ENCODE measurements around the gene FAM163A.
A peak's percentile ranks its signal among the peaks of the same experiment; 100 is the strongest.

Gene FAM163A

DNA sequence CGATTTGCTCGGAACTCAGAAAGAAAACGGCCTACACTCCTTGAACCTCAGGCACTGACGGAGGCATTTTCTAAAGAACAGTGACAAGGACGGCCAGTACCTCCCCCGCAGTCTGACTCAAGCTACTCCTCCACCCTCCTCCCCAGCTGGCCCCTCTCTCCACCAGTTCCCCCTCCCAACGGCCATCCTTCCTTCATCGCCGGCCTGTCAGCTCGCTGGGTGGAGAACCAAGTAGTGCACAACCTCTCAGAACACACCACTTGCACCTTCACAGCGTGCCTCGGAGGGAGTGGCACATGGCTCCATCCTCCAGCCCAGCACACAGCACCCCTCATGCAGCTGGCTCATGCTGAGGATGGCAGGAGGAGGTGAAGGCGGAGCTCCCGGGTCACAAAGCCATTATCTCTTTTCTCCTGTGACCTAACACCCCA is 75.7 kb downstream of the FAM163A start:
- Mint-ChIP-seq H3K27me3 (peaks cover 41% of the 10 kb centered on the region), H3K9me3 (no peaks in the 10 kb centered on the region), H3K36me3 (no peaks in the 10 kb centered on the region), H3K4me3 (no peak overlapping the region), H3K4me1 (peaks cover 21% of the 10 kb centered on the region), H3K27ac (no peak overlapping the region)
- no peak for DNase-seq
- CTCF ChIA-PET, result interaction anchor here (1.1 to 14.8 kb wide), 3 partner anchors 9 to 112 kb away, joined by 4 to 565 read pairs (median 14); no protein-coding TSS in a partner anchor

DNA sequence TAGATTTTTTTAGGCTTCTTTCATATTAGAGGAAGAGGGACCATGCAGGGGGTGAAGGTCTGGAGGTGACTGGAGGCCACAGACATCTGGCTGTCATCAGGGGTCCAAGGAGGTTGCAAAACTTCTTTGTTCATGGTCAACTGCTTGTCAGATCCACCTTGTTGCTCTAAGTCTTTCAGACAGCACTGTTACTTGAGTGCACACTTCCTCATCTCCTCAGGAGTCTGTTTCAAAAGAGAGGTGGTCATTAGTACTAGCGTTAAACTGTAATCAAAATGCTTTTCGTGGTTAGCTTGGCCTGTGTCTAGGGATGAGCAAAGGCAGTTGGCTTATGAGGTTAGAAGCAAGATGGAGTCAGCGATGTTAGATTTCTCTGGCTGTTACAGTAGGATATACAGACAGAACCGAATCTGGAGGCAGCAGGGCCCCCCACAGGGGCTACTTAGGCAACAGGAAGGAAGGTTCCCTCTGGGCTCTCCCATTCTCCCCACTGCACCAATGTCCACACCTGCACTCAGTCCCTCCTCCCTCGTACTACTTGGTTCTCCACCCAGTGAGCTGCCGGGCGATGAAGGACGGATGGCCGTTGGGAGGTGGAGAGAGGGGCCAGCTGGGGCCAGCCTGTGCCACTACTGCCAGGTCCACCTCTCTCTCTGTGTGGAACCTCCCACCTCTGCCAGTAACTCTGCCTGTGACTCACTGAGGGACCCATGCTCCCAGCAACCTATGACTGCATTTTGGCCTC is 77.3 kb downstream of the FAM163A start:
- CTCF ChIA-PET, result interaction anchor here (0.9 to 4.3 kb wide), 4 partner anchors 9 to 114 kb away, joined by 3 to 27 read pairs (median 9); no protein-coding TSS in a partner anchor
- H3K4me3 Mint-ChIP-seq, result no peak overlapping the region
- no peaks in the 10 kb centered on the region for H3K9me3 Mint-ChIP-seq
- no peak overlapping the region for H3K27ac Mint-ChIP-seq
- no peak for DNase-seq
- no peaks in the 10 kb centered on the region for H3K36me3 Mint-ChIP-seq
- H3K27me3 Mint-ChIP-seq, result peaks cover 41% of the 10 kb centered on the region
- peaks cover 7% of the 10 kb centered on the region for H3K4me1 Mint-ChIP-seq

DNA sequence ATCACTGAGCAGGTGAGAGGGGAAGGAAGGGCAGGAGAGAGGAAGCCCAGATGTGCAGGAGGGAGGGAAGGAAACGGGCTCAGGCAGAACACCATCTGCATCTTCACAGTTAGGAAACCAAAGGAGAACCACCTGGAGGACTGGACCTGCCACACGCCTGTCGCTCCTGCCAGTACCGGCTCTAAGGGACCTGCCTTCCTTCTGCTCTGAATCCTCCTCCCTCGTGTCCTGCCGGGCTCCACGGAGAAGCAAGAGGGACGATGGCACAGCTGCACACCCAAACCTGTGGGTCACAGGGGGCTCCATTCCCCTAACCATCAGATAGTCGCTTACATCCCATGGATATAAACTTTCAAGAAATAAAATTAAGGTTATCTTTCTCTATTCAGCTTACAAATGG is 78.4 kb downstream of the FAM163A start:
- Mint-ChIP-seq H3K27me3 (peaks cover 40% of the 10 kb centered on the region), H3K4me1 (no peaks in the 10 kb centered on the region), H3K27ac (no peak overlapping the region), H3K9me3 (no peaks in the 10 kb centered on the region), H3K4me3 (no peak overlapping the region), H3K36me3 (no peaks in the 10 kb centered on the region)
- no peak for DNase-seq
- CTCF ChIA-PET, result interaction anchor here (4.3 kb wide), 1 partner anchor 10 kb away, joined by 27 read pairs; no protein-coding TSS in a partner anchor

- Mint-ChIP-seq H3K9me3 (no peaks in the 10 kb centered on the region), H3K4me3 (no peak overlapping the region), H3K4me1 (no peaks in the 10 kb centered on the region), H3K27ac (no peak overlapping the region), H3K27me3 (peaks cover 34% of the 10 kb centered on the region), H3K36me3 (no peaks in the 10 kb centered on the region)
- CTCF ChIA-PET, result interaction anchor here (1.1 to 4.3 kb wide), 3 partner anchors 8 to 116 kb away, joined by 3 to 27 read pairs (median 12); no protein-coding TSS in a partner anchor
- no peak for DNase-seq
These were observed 79.0 kb downstream of the FAM163A start for GRCh38 chr1:179822065-179822464.

GRCh38 chr1:179823693-179824092 is 80.6 kb downstream of the FAM163A start:
- Mint-ChIP-seq H3K9me3 (no peaks in the 10 kb centered on the region), H3K36me3 (no peaks in the 10 kb centered on the region), H3K27me3 (peaks cover 33% of the 10 kb centered on the region), H3K27ac (no peak overlapping the region), H3K4me3 (no peak overlapping the region), H3K4me1 (no peaks in the 10 kb centered on the region)
- DNase-seq, result no peak
- CTCF ChIA-PET, result interaction anchor here (2.2 to 4.3 kb wide), 2 partner anchors 9 to 13 kb away, joined by 12 to 27 read pairs; no protein-coding TSS in a partner anchor

GRCh38 chr1:179824265-179824664 is 81.2 kb downstream of the FAM163A start:
- H3K4me3 Mint-ChIP-seq, result no peak overlapping the region
- H3K27me3 Mint-ChIP-seq, result peaks cover 32% of the 10 kb centered on the region
- no peaks in the 10 kb centered on the region for H3K4me1 Mint-ChIP-seq
- H3K9me3 Mint-ChIP-seq, result no peaks in the 10 kb centered on the region
- DNase-seq, result no peak
- H3K27ac Mint-ChIP-seq, result peak overlapping the region; percentile 14
- CTCF ChIA-PET, result interaction anchor here (2.2 to 4.3 kb wide), 2 partner anchors 10 to 13 kb away, joined by 12 to 27 read pairs; no protein-coding TSS in a partner anchor
- H3K36me3 Mint-ChIP-seq, result no peaks in the 10 kb centered on the region

GRCh38 chr1:179825206-179825605 is 82.1 kb downstream of the FAM163A start:
- H3K27me3 Mint-ChIP-seq, result peaks cover 32% of the 10 kb centered on the region
- CTCF ChIA-PET, result interaction anchor here (1.0 kb wide), 1 partner anchor 10 kb away, joined by 3 read pairs; no protein-coding TSS in a partner anchor
- no peak overlapping the region for H3K4me3 Mint-ChIP-seq
- no peaks in the 10 kb centered on the region for H3K9me3 Mint-ChIP-seq
- H3K4me1 Mint-ChIP-seq, result peaks cover under 1% of the 10 kb centered on the region
- no peaks in the 10 kb centered on the region for H3K36me3 Mint-ChIP-seq
- DNase-seq, result no peak
- no peak overlapping the region for H3K27ac Mint-ChIP-seq

- no peak for DNase-seq
- peaks cover 8% of the 10 kb centered on the region for H3K4me1 Mint-ChIP-seq
- H3K36me3 Mint-ChIP-seq, result no peaks in the 10 kb centered on the region
- peaks cover 27% of the 10 kb centered on the region for H3K27me3 Mint-ChIP-seq
- no peak overlapping the region for H3K27ac Mint-ChIP-seq
- no peak overlapping the region for H3K4me3 Mint-ChIP-seq
- H3K9me3 Mint-ChIP-seq, result no peaks in the 10 kb centered on the region
- CTCF ChIA-PET, result interaction anchor here (1.0 kb wide), 1 partner anchor 11 kb away, joined by 3 read pairs; no protein-coding TSS in a partner anchor
These were observed 82.8 kb downstream of the FAM163A start for GRCh38 chr1:179825798-179826460.

- no peaks in the 10 kb centered on the region for H3K36me3 Mint-ChIP-seq
- peaks cover 20% of the 10 kb centered on the region for H3K27me3 Mint-ChIP-seq
- CTCF ChIA-PET, result interaction anchor here (1.1 kb wide), 1 partner anchor 12 kb away, joined by 3 read pairs; no protein-coding TSS in a partner anchor
- no peaks in the 10 kb centered on the region for H3K9me3 Mint-ChIP-seq
- no peak overlapping the region for H3K4me3 Mint-ChIP-seq
- no peak overlapping the region for H3K27ac Mint-ChIP-seq
- no peak for DNase-seq
- peaks cover 16% of the 10 kb centered on the region for H3K4me1 Mint-ChIP-seq
These were observed 83.7 kb downstream of the FAM163A start for GRCh38 chr1:179826626-179827280.

DNA sequence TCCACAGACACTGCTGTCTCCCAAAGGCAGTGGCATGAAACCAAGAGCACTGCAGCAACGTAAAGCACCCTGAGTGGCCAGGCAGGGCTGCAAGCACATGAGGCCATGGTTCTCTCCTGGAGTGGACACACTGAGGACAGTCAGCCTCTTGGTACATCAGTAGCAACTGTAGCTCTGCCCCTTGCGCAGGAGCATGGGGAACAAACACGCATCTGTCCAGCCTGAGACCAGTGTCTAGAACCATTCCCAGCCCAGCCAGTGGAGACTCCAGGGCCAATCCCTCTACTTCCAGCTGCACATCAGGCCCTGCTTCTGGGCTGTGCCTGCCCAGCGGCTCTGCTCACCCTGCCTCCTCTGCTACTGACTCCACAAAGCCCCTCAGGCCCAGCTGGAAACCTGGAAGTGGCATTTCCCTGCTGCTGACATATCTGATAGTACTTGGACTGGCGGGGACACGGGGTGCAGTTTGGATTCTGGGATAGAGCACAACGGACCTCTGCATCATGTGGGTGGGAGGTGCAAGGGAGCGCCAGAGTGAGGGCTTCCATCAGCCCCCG is 85.5 kb downstream of the FAM163A start:
- no peaks in the 10 kb centered on the region for H3K36me3 Mint-ChIP-seq
- no peak overlapping the region for H3K27ac Mint-ChIP-seq
- no peak for DNase-seq
- CTCF ChIA-PET, result interaction anchor here (0.6 to 1.7 kb wide), 6 partner anchors 9 to 351 kb away, joined by 3 to 8 read pairs (median 5); no protein-coding TSS in a partner anchor
- no peak overlapping the region for H3K4me3 Mint-ChIP-seq
- H3K9me3 Mint-ChIP-seq, result no peaks in the 10 kb centered on the region
- peaks cover 20% of the 10 kb centered on the region for H3K27me3 Mint-ChIP-seq
- peaks cover 33% of the 10 kb centered on the region for H3K4me1 Mint-ChIP-seq

- H3K4me1 Mint-ChIP-seq, result peaks cover 33% of the 10 kb centered on the region
- CTCF ChIA-PET, result interaction anchor here (3.1 to 3.3 kb wide), 2 partner anchors 17 to 21 kb away, joined by 13 to 23 read pairs; no protein-coding TSS in a partner anchor
- DNase-seq, result no peak
- peaks cover 12% of the 10 kb centered on the region for H3K27me3 Mint-ChIP-seq
- no peaks in the 10 kb centered on the region for H3K36me3 Mint-ChIP-seq
- no peaks in the 10 kb centered on the region for H3K9me3 Mint-ChIP-seq
- H3K27ac Mint-ChIP-seq, result peak overlapping the region; percentile 93
- peak overlapping the region; percentile 25 for H3K4me3 Mint-ChIP-seq
These were observed 88.1 kb downstream of the FAM163A start for GRCh38 chr1:179831225-179831624.

GRCh38 chr1:179831852-179832699 is 89.0 kb downstream of the FAM163A start:
- CTCF ChIA-PET, result interaction anchor here (3.1 to 3.3 kb wide), 2 partner anchors 18 to 22 kb away, joined by 13 to 23 read pairs; no protein-coding TSS in a partner anchor
- Mint-ChIP-seq H3K27me3 (peaks cover 12% of the 10 kb centered on the region), H3K27ac (peak overlapping the region; percentile 93), H3K36me3 (no peaks in the 10 kb centered on the region), H3K4me1 (peaks cover 33% of the 10 kb centered on the region), H3K9me3 (no peaks in the 10 kb centered on the region), H3K4me3 (peak overlapping the region; percentile 25)
- DNase-seq, result peak; percentile 55
